H1 (cell line): ENCODE data around the gene FBXW10B. TPM values are rescaled to one million over a fixed set of nuclear protein-coding genes. Genes with fewer than 3 reads are reported as not detected.
"Not testable (repeated sequence)": the region's sequence is repeated elsewhere in the genome, so short reads cannot be mapped to it uniquely, and the experiment has no call there.

ENCODE experiments used
- CTCF ChIA-PET: fragments of 300-600 bp; sonication (Branson Sonifier 250); formaldehyde crosslinking; loops from one replicate; lab custom pipeline; 2021; ENCODE audit not compliant: partially characterized antibody; lab: Charles Lee
- POLR2A ChIA-PET: fragments of 300-600 bp; sonication (Branson Sonifier 250); formaldehyde crosslinking; loops from one replicate; lab custom pipeline; 2021; ENCODE audit warnings: inconsistent platforms; ENCODE audit not compliant: partially characterized antibody; lab: Charles Lee
- DNase-seq, 2 experiments: peaks; one replicate each; pipeline versions ENCODE4 v3.0.0 to v3.0.0-alpha.2; 2010 to 2022; ENCODE audit warnings: low spot score in 2 of 2, low read depth in 1 of 2, mixed read lengths in 1 of 2
- FAIRE-seq: peaks from 2 replicates; lab custom pipeline; 2011; peaks lifted over from hg19 to GRCh38; lab: Jason Lieb, UNC
- H2AFZ ChIP-seq: 2 replicates; pipeline ENCODE4 v1.8.1; 2012; ENCODE audit warnings: low read length, inconsistent platforms
- H2AK5ac ChIP-seq: 2 replicates; pipeline ENCODE4 v1.6.1; 2013; ENCODE audit warnings: low read depth, low read length
- H2BK120ac ChIP-seq: replicated peaks from 2 replicates; pipeline ENCODE3; 2013; ENCODE audit warnings: low read depth, low read length, inconsistent platforms
- H2BK12ac ChIP-seq: 2 replicates; pipeline ENCODE4 v1.6.1; 2013; ENCODE audit warnings: low read depth, low read length
- H2BK15ac ChIP-seq: 2 replicates; pipeline ENCODE4 v1.6.1; 2013; ENCODE audit warnings: low read length
- H2BK20ac ChIP-seq: 2 replicates; pipeline ENCODE4 v1.6.1; 2013; ENCODE audit warnings: low read length
- H2BK5ac ChIP-seq: 2 replicates; pipeline ENCODE4 v1.6.1; 2013; ENCODE audit warnings: low read depth, low read length
- H3K14ac ChIP-seq: 2 replicates; pipeline ENCODE4 v1.6.1; 2013; ENCODE audit warnings: inconsistent platforms; ENCODE audit not compliant: insufficient read length
- H3K18ac ChIP-seq: 2 replicates; pipeline ENCODE4 v1.6.1; 2013; ENCODE audit warnings: low read length; ENCODE audit errors: extremely low read depth
- H3K23ac ChIP-seq: 2 replicates; pipeline ENCODE4 v1.6.1; 2013; ENCODE audit warnings: inconsistent platforms; ENCODE audit not compliant: insufficient read length
- H3K23me2 ChIP-seq: 2 replicates; pipeline ENCODE4 v1.6.1; 2013; ENCODE audit warnings: low read depth, low read length
- H3K27ac ChIP-seq: 2 replicates; pipeline ENCODE4 v1.6.1; 2011; ENCODE audit warnings: low read depth, low read length, inconsistent platforms
- H3K27me3 ChIP-seq, 4 experiments: replicated peaks in 1 of 4; 1 replicate in 1 of 4; 2 replicates in 3 of 4; pipeline versions ENCODE4 v1.6.1 to v1.8.1; 2011 to 2013; ENCODE audit warnings: low read length in 3 of 4, mild to moderate bottlenecking in 3 of 4, inconsistent platforms in 2 of 4, mixed read lengths in 2 of 4, moderate library complexity in 1 of 4; ENCODE audit not compliant: control insufficient read depth in 3 of 4, insufficient read depth in 3 of 4; ENCODE audit errors: extremely low read depth in 1 of 4
- H3K36me3 ChIP-seq, 4 experiments: 2 replicates each; pipeline versions ENCODE4 v1.6.1 to v1.8.1; 2011 to 2013; ENCODE audit warnings: mild to moderate bottlenecking in 4 of 4, low read length in 3 of 4, moderate library complexity in 2 of 4, control low read depth in 1 of 4, inconsistent platforms in 1 of 4; ENCODE audit not compliant: insufficient read depth in 4 of 4, control insufficient read depth in 2 of 4
- H3K4ac ChIP-seq: replicated peaks from 2 replicates; pipeline ENCODE3; 2013; ENCODE audit warnings: low read length, low read depth, mixed read lengths, inconsistent platforms; ENCODE audit not compliant: insufficient read length
- H3K4me1 ChIP-seq, 4 experiments: replicated peaks in 1 of 4; 1 replicate in 1 of 4; 2 replicates in 3 of 4; pipeline versions ENCODE4 v1.6.1 to v1.8.1; 2011 to 2013; ENCODE audit warnings: low read length in 3 of 4, inconsistent platforms in 2 of 4, mixed read lengths in 1 of 4; ENCODE audit not compliant: insufficient read depth in 4 of 4, control insufficient read depth in 3 of 4
- H3K4me2 ChIP-seq, 2 experiments: 2 replicates each; pipeline versions ENCODE4 v1.6.1 to v1.8.1; 2011 to 2013; ENCODE audit warnings: low read depth in 2 of 2, low read length in 2 of 2, control low read depth in 1 of 2, inconsistent platforms in 1 of 2, mild to moderate bottlenecking in 1 of 2; ENCODE audit not compliant: insufficient read depth in 1 of 2
- H3K4me3 ChIP-seq, 4 experiments: fragments of 200-600, 300-600 bp in 1 of 4; sonication (generic), shearing (Covaris generic), sonication (Bioruptor Twin) in 1 of 4; 2 replicates each; pipeline versions ENCODE4 v1.5.1 to v1.8.1; 2011 to 2016; ENCODE audit warnings: low read length in 4 of 4, low read depth in 3 of 4, control low read depth in 2 of 4, inconsistent platforms in 2 of 4, mild to moderate bottlenecking in 2 of 4, mixed read lengths in 1 of 4, moderate library complexity in 1 of 4; ENCODE audit not compliant: insufficient read depth in 2 of 4; ENCODE audit errors: extremely low read depth in 1 of 4
- H3K56ac ChIP-seq: replicated peaks from 2 replicates; pipeline ENCODE3; 2013; ENCODE audit warnings: low read depth, mild to moderate bottlenecking, mixed read lengths, low read length, inconsistent platforms; ENCODE audit not compliant: insufficient read length
- H3K79me1 ChIP-seq: 2 replicates; pipeline ENCODE4 v1.6.1; 2013; ENCODE audit warnings: low read depth, low read length, control low read depth
- H3K79me2 ChIP-seq, 2 experiments: 2 replicates each; pipeline versions ENCODE4 v1.6.1 to v1.8.1; 2012 to 2013; ENCODE audit warnings: low read length in 2 of 2, mild to moderate bottlenecking in 2 of 2, inconsistent platforms in 1 of 2; ENCODE audit not compliant: insufficient read depth in 2 of 2, control insufficient read depth in 1 of 2
- H3K9ac ChIP-seq, 4 experiments: replicated peaks in 1 of 4; 1 replicate in 1 of 4; 2 replicates in 3 of 4; pipeline versions ENCODE4 v1.6.1 to v1.8.1; 2011 to 2013; ENCODE audit warnings: low read depth in 3 of 4, low read length in 3 of 4, control low read depth in 2 of 4, mild to moderate bottlenecking in 2 of 4, moderate library complexity in 2 of 4, inconsistent platforms in 1 of 4; ENCODE audit errors: extremely low read depth in 1 of 4
- H3K9me3 ChIP-seq, 2 experiments: 2 replicates each; pipeline versions ENCODE4 v1.6.1 to v1.8.1; 2012 to 2013; ENCODE audit warnings: mild to moderate bottlenecking in 2 of 2, moderate library complexity in 2 of 2, control low read depth in 1 of 2, inconsistent platforms in 1 of 2, low read depth in 1 of 2, low read length in 1 of 2, mixed read lengths in 1 of 2; ENCODE audit not compliant: insufficient read depth in 2 of 2
- H4K20me1 ChIP-seq, 2 experiments: replicated peaks in 1 of 2; 2 replicates each; pipeline versions ENCODE3 to v1.8.1; 2011 to 2013; ENCODE audit warnings: inconsistent platforms in 2 of 2, low read length in 2 of 2, mild to moderate bottlenecking in 1 of 2; ENCODE audit not compliant: insufficient read depth in 2 of 2, control insufficient read depth in 1 of 2
- H4K5ac ChIP-seq: 2 replicates; pipeline ENCODE4 v1.6.1; 2013; ENCODE audit warnings: low read length, low read depth, mixed read lengths, inconsistent platforms; ENCODE audit not compliant: insufficient read length
- H4K8ac ChIP-seq: 2 replicates; pipeline ENCODE4 v1.8.0; 2013; ENCODE audit warnings: mild to moderate bottlenecking, moderate library complexity, low read length, inconsistent platforms; ENCODE audit not compliant: insufficient read depth; ENCODE audit errors: extremely low read depth
- H4K91ac ChIP-seq: replicated peaks from 2 replicates; pipeline ENCODE3; 2013; ENCODE audit warnings: low read length, mixed read lengths, inconsistent platforms; ENCODE audit not compliant: insufficient read length
- WGBS, 2 experiments: shearing (Covaris generic) in 1 of 2; methylation state at CpG; one replicate each; pipeline versions ENCODE4 v1.1.6 to v1.1.7; 2013 to 2015; ENCODE audit warnings: low lambda C conversion rate in 2 of 2, mixed read lengths in 2 of 2, inconsistent platforms in 1 of 2, low coverage in 1 of 2, missing lambda C conversion rate in 1 of 2; ENCODE audit not compliant: insufficient replicate concordance in 2 of 2, insufficient coverage in 1 of 2, insufficient read length in 1 of 2; ENCODE audit errors: extremely low coverage in 1 of 2, missing lambda C conversion rate in 1 of 2; 5-methylcytosine and 5-hydroxymethylcytosine counted together
- polyA plus RNA-seq, 7 experiments: library from polyadenylated mRNA; depleted of rRNA in 3 of 7; stranded (reverse) in 5 of 7; unstranded in 2 of 7; fragments of >200 nt in 5 of 7; fragments of 200-250 nt in 2 of 7; gene quantifications; 1 replicate in 5 of 7; 2 replicates in 1 of 7; 4 replicates in 1 of 7; pipeline versions ENCODE4 v1.2.1 to v1.2.3, GENCODE V29; 2011 to 2013; ENCODE audit warnings: missing spikeins in 2 of 7, mixed read lengths in 2 of 7
- total RNA-seq: library from RNA; stranded (reverse); fragmentation: NEBNext Ultra II Directional; extraction: Animal tissue kit (Norgen Biotek cat#: 25700); gene quantifications from 2 replicates; pipeline ENCODE4 v1.2.1, GENCODE V29; 2021

Gene FBXW10B
- total and polyA plus RNA-seq, 2 of the 8 experiments (the other 6 are each of a cell fraction or from before 2014, with no cell fraction given): 0.14 TPM; not detected in 1

DNA sequence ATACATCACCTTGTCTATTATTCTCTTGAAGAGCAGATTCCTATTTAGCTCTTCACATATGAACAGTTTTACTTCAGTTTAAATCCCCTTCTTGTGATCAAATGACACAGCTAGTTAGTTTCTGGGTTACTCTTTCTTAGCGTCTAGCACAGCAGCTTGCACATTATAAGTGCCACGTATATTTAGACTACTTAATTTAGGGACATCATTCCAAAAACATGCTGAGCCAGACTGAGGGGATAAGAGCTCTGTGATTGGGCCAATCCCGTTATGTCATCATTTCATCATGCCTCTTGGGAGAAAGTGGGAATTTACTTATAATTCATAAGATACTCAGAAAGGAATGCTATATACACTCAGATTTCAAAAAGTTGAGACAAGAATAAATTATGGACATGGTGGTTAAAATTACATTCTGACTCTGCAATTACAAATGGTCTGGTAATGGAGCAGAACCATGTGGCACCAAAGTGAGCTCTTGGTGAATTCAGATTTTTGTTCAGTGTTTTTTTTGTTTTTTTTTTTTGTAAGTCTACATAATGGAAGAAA, 4.2 kb upstream of the FBXW10B start:
- FAIRE-seq, H3K56ac ChIP-seq, H2BK120ac ChIP-seq: not testable (repeated sequence)

DNA sequence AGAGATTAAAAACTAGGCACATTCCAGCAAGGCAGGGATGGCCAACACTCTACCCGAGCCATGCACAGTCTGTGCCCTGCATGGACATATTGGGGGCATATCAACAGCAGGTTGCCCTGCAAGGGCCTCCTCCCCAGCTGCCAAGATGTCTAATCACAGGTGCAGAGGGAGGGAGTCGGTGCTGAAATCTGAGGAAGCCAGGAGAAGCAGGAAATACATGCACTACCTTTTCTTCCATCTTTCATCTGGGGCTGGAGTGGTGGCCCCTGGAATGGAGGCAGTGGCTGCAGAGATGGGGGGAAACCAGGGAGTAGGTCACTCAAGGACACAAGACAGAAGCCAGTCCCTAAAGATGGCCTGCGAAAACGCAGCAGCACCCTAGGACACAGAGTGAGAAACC, 3.8 kb upstream of the FBXW10B start:
- H2BK15ac ChIP-seq, CTCF ChIA-PET, POLR2A ChIA-PET: not testable (repeated sequence)

More for the DNA sequence above, 4.2 kb upstream of the FBXW10B start:
- H4K91ac ChIP-seq, H3K4ac ChIP-seq, H3K9me3 ChIP-seq, H2AFZ ChIP-seq, H3K23me2 ChIP-seq, H4K8ac ChIP-seq, H2AK5ac ChIP-seq, H3K14ac ChIP-seq, H3K4me1 ChIP-seq, H3K4me3 ChIP-seq, H4K20me1 ChIP-seq, DNase-seq, H3K18ac ChIP-seq, POLR2A ChIA-PET, H3K9ac ChIP-seq, H3K79me1 ChIP-seq, H2BK15ac ChIP-seq, H2BK12ac ChIP-seq, H3K79me2 ChIP-seq, H3K27me3 ChIP-seq, H3K27ac ChIP-seq, H4K5ac ChIP-seq, H2BK5ac ChIP-seq, H2BK20ac ChIP-seq, H3K36me3 ChIP-seq, H3K4me2 ChIP-seq, H3K23ac ChIP-seq: not testable (repeated sequence)
- WGBS, 2 experiments: 95% methylated on average over 3 of the region's 3 CpGs; no CpG with 5 or more reads in 1 of the 2 experiments
- CTCF ChIA-PET: interaction anchor here (0.6 kb wide), 1 partner anchor 355 kb away, joined by 4 read pairs; no protein-coding TSS in a partner anchor

More for the DNA sequence above, 3.8 kb upstream of the FBXW10B start:
- H2AFZ ChIP-seq, H3K4me3 ChIP-seq, H4K20me1 ChIP-seq, H3K56ac ChIP-seq, H2BK120ac ChIP-seq, H4K5ac ChIP-seq, H3K14ac ChIP-seq, H2AK5ac ChIP-seq, H4K91ac ChIP-seq, H2BK12ac ChIP-seq, FAIRE-seq, DNase-seq, H3K27me3 ChIP-seq, H3K9me3 ChIP-seq, H3K18ac ChIP-seq, H3K4me1 ChIP-seq, H3K9ac ChIP-seq, H2BK20ac ChIP-seq, H3K79me2 ChIP-seq, H3K4me2 ChIP-seq, H2BK5ac ChIP-seq, H3K23me2 ChIP-seq, H3K79me1 ChIP-seq, H3K23ac ChIP-seq, H4K8ac ChIP-seq, H3K4ac ChIP-seq, H3K27ac ChIP-seq, H3K36me3 ChIP-seq: not testable (repeated sequence)
- WGBS, 2 experiments: 94% methylated on average over 3 of the region's 4 CpGs; no CpG with 5 or more reads in 1 of the 2 experiments
